CD4-positive, alpha-beta T cell treated with Interleukin-6 at 100 ng/mL for 8 hours (primary cell): ENCODE measurements around the gene TPSD1.

ENCODE experiments used
- DNase-seq: peaks from one replicate; pipeline ENCODE4 v3.0.0-alpha.2; 2020; ENCODE audit warnings: mixed read lengths, low spot score

The TPSD1 gene

DNA sequence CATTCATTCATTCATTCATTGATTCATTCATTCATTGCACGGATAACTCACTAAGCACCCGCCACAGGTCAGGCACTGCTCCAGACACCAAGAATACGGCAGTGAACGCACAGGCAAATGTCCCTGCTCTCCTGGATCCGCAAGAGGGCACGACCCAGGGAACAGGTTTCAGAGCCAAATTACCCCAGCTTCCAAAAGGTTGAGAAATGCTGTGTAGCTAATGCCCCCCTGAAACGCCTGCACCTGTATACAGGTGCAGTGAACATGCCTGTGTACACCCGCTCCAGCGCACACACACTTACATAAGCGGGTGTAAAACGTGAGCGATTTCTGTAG, 44.0 kb downstream of the TPSD1 start:
- no peak for DNase-seq

DNA sequence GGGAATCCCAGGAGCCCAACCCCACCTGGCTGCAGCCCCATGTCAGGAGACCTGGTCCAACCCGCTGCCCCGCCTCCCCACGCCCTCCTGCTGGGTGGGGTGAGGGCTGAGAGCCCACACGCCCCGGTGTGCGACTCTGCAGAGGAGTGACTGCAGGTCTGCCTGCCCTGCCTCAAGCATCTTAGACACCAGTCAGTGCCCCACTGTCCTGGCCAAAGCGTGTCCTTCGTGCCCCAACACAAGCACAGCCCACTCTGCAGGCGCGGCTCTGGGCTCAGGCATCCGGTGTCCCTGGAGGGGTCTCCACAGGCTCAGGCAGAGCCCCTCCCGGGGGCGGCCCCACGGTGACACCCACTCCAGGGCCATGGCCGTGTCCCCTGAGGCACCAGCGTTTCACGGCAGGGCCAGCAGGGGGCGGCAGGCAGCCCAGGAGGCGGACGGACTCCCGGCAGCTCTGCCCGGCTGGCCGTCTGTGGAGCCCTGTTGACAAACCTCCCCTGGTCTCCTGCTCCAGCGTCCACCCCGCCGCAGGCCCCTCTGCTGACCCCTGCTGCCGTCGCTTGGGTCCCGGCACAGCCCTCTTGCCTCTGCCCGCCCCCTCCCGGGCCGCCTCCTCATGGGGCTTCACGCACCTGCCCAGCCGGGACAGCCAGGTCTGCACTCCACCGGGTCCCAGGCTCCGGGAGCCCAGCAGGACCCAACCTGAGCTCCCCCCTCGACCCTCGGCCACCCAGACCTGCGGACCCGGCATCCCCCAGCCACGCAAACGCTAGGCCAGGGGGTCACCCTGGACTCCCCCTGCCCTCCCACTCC, 45.0 kb downstream of the TPSD1 start:
- peak; percentile 61 for DNase-seq

DNA sequence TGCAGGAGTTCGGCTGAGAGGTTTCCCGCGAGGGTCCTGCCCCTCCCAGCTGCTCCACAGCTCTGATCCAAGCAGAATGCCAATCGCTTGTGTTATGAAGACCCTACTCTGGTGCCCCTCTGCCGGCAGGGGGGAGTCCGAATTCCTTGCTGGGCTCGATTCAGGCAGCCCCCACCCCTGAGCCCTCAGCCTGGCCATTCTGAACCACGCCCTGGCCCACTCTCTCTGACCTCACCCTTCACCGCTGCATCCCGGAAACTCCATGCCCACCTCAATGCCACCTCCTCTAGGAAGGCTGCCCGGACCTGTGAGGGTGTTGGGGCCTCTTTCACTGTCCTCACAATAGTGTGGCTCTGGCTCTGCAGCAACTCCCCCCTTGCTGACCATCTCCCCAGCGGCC, 45.7 kb downstream of the TPSD1 start:
- no peak for DNase-seq

DNA sequence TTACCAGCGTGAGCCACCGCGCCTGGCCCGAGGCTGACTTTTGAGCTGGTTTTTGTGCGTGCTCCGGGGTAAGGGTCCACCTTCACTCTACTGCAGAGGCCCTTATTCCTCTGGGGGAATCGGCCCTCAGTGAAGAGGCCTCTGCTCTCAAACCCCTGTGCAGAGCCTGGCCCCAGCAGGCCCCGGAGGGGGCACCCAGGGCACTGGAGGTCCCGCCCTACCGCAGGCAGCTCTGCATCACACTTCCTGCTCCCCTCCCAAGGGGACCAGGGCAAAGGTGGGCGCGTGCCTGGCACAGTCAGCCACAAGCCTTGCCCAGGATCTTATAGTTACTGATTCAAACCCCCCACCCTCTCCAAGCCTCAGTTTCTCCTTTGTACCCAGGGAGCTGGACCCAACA, 50.0 kb downstream of the TPSD1 start:
- no peak for DNase-seq

- no peak for DNase-seq
Observed at GRCh38 chr16:1306334-1306733, 50.5 kb downstream of the TPSD1 start.

- DNase-seq, result no peak
Observed at GRCh38 chr16:1308036-1308976, 52.4 kb downstream of the TPSD1 start.
